HCT116 (cell line): ENCODE data around the gene C1QTNF2. TPM values are rescaled to one million over a fixed set of nuclear protein-coding genes. Genes with fewer than 3 reads are reported as not detected.

ENCODE experiments used
- ATAC-seq: fragments of 200-7000 bp; cut with Tn5 transposase; 2 replicates; pipeline ENCODE4 v1.9.1; 2020; ENCODE audit warnings: mild to moderate bottlenecking, moderate library complexity
- BruUV-seq: library from RNA; stranded (reverse); fragments of 400-500 nt; replicated peaks from 2 replicates; lab custom pipeline; 2021; lab: Mats Ljungman, UMichigan
- CTCF ChIA-PET: fragments of 300-600 bp; sonication (Branson Sonifier 250); formaldehyde crosslinking; loops from one replicate; lab custom pipeline; 2021; ENCODE audit warnings: antibody characterized with exemption; lab: Charles Lee
- POLR2A ChIA-PET: fragments of 300-600, 350-600 bp; sonication (Branson Sonifier 250); formaldehyde crosslinking; loops from one replicate; lab custom pipeline; 2021; ENCODE audit warnings: antibody characterized with exemption; lab: Charles Lee
- RAD21 ChIA-PET, 2 experiments: fragments of 300-600 bp; sonication (Branson Sonifier 250); formaldehyde crosslinking; loops; one replicate each; lab custom pipeline; 2023; ENCODE audit warnings: low total read pairs in 2 of 2; ENCODE audit not compliant: uncharacterized antibody in 2 of 2, unreplicated experiment in 2 of 2, low non-redundant PET in 1 of 2; lab: Charles Lee
- DNase-seq: peaks from one replicate; pipeline ENCODE4 v3.0.0-alpha.2; 2010; ENCODE audit warnings: low read depth, low spot score
- H2AFZ ChIP-seq: fragments of 200-600 bp; shearing (Covaris generic), sonication (generic); 2 replicates; pipeline ENCODE4 v1.6.1; 2017; ENCODE audit warnings: low read depth, mixed run types, mixed read lengths, antibody characterized with exemption, low read length; ENCODE audit not compliant: poor library complexity, severe bottlenecking
- H3K27ac ChIP-seq: 2 replicates; pipeline ENCODE4 v1.5.1; 2012; ENCODE audit warnings: low read depth, low read length
- H3K27me3 ChIP-seq: fragments of 200-600 bp; sonication (generic); 2 replicates; pipeline ENCODE4 v1.6.1; 2016; ENCODE audit warnings: mixed run types, low read length, mixed read lengths; ENCODE audit not compliant: insufficient read depth
- H3K36me3 ChIP-seq, 2 experiments: fragments of 200-500 bp in 1 of 2; fragments of 200-600 bp in 1 of 2; sonication (Bioruptor generic) in 1 of 2; sonication (generic) in 1 of 2; 2 replicates each; pipeline versions ENCODE4 v1.5.1 to v1.6.1; 2014 to 2016; ENCODE audit warnings: low read length in 2 of 2, inconsistent platforms in 1 of 2, mixed read lengths in 1 of 2, mixed run types in 1 of 2; ENCODE audit not compliant: insufficient read depth in 2 of 2, control insufficient read depth in 1 of 2
- H3K4me1 ChIP-seq, 2 experiments: fragments of 200-600 bp in 1 of 2; sonication (generic) in 1 of 2; 2 replicates each; pipeline versions ENCODE4 v1.5.1 to v1.6.1; 2012 to 2017; ENCODE audit warnings: low read length in 2 of 2, inconsistent platforms in 1 of 2, mild to moderate bottlenecking in 1 of 2, mixed read lengths in 1 of 2, mixed run types in 1 of 2, moderate library complexity in 1 of 2; ENCODE audit not compliant: insufficient read depth in 2 of 2, control insufficient read depth in 1 of 2
- H3K4me2 ChIP-seq: fragments of 200-600 bp; sonication (generic); 2 replicates; pipeline ENCODE4 v1.6.1; 2017; ENCODE audit warnings: mixed run types, low read length, mixed read lengths
- H3K4me3 ChIP-seq, 2 experiments: fragments of 200-600 bp in 1 of 2; sonication (generic) in 1 of 2; replicated peaks in 1 of 2; 2 replicates each; pipeline ENCODE4 v1.5.1; 2011 to 2016; ENCODE audit warnings: low read length in 2 of 2, control low read depth in 1 of 2, low read depth in 1 of 2, mild to moderate bottlenecking in 1 of 2, mixed read lengths in 1 of 2, mixed run types in 1 of 2
- H3K79me2 ChIP-seq: fragments of 200-600 bp; sonication (generic); 2 replicates; pipeline ENCODE4 v1.6.1; 2017; ENCODE audit warnings: mild to moderate bottlenecking, mixed run types, low read length, moderate library complexity, mixed read lengths; ENCODE audit not compliant: insufficient read depth
- H3K9ac ChIP-seq: fragments of 200-600 bp; sonication (generic); 2 replicates; pipeline ENCODE4 v1.6.1; 2016; ENCODE audit warnings: low read length, mixed read lengths
- H3K9me2 ChIP-seq: fragments of 200-600 bp; sonication (generic), shearing (Covaris generic); 2 replicates; pipeline ENCODE4 v1.6.1; 2017; ENCODE audit warnings: mixed run types, mild to moderate bottlenecking, moderate library complexity; ENCODE audit not compliant: insufficient read depth
- H3K9me3 ChIP-seq, 2 experiments: fragments of 200-500 bp in 1 of 2; fragments of 200-600 bp in 1 of 2; sonication (Bioruptor generic) in 1 of 2; sonication (generic) in 1 of 2; 2 replicates each; pipeline ENCODE4 v1.6.1; 2014 to 2017; ENCODE audit warnings: low read length in 2 of 2, mixed read lengths in 2 of 2, inconsistent platforms in 1 of 2, low read depth in 1 of 2, mild to moderate bottlenecking in 1 of 2, mixed run types in 1 of 2, moderate library complexity in 1 of 2; ENCODE audit not compliant: control insufficient read depth in 1 of 2, insufficient read depth in 1 of 2
- H4K20me1 ChIP-seq: fragments of 200-600 bp; sonication (generic), shearing (Covaris generic); 2 replicates; pipeline ENCODE4 v1.6.1; 2017; ENCODE audit warnings: mixed run types, mild to moderate bottlenecking, moderate library complexity; ENCODE audit not compliant: insufficient read depth
- CEBPB ChIP-seq: IDR thresholded peaks from 2 replicates; pipeline ENCODE4 v1.6.1; 2012; ENCODE audit warnings: low read depth
- CTCF ChIP-seq, 3 experiments: fragments of 200-600 bp in 1 of 3; sonication (generic) in 1 of 3; IDR thresholded peaks in 2 of 3; conservative IDR thresholded peaks in 1 of 3; 2 replicates each; pipeline ENCODE4 v1.5.1; 2012 to 2017; ENCODE audit warnings: low read depth in 2 of 3, low read length in 2 of 3, antibody characterized with exemption in 1 of 3, borderline replicate concordance in 1 of 3, control low read depth in 1 of 3, mild to moderate bottlenecking in 1 of 3, mixed read lengths in 1 of 3, mixed run types in 1 of 3, moderate library complexity in 1 of 3; ENCODE audit not compliant: insufficient read depth in 1 of 3
- EGR1 ChIP-seq: IDR thresholded peaks from 2 replicates; pipeline ENCODE4 v1.6.1; 2012; ENCODE audit warnings: low read depth
- EZH2 ChIP-seq: fragments of 200-600 bp; sonication (generic); IDR thresholded peaks from 2 replicates; pipeline ENCODE4 v1.6.1; 2017; ENCODE audit warnings: antibody characterized with exemption, mixed run types
- EZH2phosphoT487 ChIP-seq: fragments of 200-600 bp; IDR thresholded peaks from 2 replicates; pipeline ENCODE4 v1.6.1; 2018; ENCODE audit warnings: antibody characterized with exemption, borderline replicate concordance
- JUND ChIP-seq: IDR thresholded peaks from 2 replicates; pipeline ENCODE4 v1.6.1; 2012
- RAD21 ChIP-seq: IDR thresholded peaks from 2 replicates; pipeline ENCODE4 v1.6.1; 2012; ENCODE audit warnings: low read depth, mild to moderate bottlenecking
- TCF7L2 ChIP-seq: IDR thresholded peaks from 2 replicates; pipeline ENCODE4 v1.7.0; 2011; ENCODE audit warnings: borderline replicate concordance, inconsistent platforms; ENCODE audit not compliant: insufficient read depth, insufficient read length; ENCODE audit errors: extremely low read depth
- YY1 ChIP-seq: IDR thresholded peaks from 2 replicates; pipeline ENCODE4 v1.6.1; 2011; ENCODE audit warnings: low read length, low read depth, moderate library complexity, mild to moderate bottlenecking; ENCODE audit not compliant: insufficient replicate concordance; ENCODE audit errors: extremely low read depth
- ZNF274 ChIP-seq: fragments of 200-500 bp; sonication (Bioruptor generic); IDR thresholded peaks from 2 replicates; pipeline ENCODE4 v1.6.1; 2014; ENCODE audit warnings: mild to moderate bottlenecking, low read depth, low read length, inconsistent platforms
- intact Hi-C: fragments of 100-400 bp; cut with micrococcal nuclease; formaldehyde crosslinking; loops from 2 replicates; pipeline ENCODE4 v1.10.0; 2022
- total RNA-seq: library from RNA; stranded (reverse); gene quantifications from one replicate; pipeline ENCODE4 v1.2.1, GENCODE V29; 2021; ENCODE audit not compliant: unreplicated experiment
- TF ChIP-seq, protein P1 (sequence below): IDR thresholded peaks from 2 replicates; pipeline ENCODE4 v1.6.1; 2011; ENCODE audit warnings: mild to moderate bottlenecking, low read length, moderate library complexity; ENCODE audit not compliant: insufficient replicate concordance; ENCODE audit errors: extremely low read depth

Gene C1QTNF2
- total RNA-seq, 1 experiment from 2014 or later: 0.15 TPM

DNA sequence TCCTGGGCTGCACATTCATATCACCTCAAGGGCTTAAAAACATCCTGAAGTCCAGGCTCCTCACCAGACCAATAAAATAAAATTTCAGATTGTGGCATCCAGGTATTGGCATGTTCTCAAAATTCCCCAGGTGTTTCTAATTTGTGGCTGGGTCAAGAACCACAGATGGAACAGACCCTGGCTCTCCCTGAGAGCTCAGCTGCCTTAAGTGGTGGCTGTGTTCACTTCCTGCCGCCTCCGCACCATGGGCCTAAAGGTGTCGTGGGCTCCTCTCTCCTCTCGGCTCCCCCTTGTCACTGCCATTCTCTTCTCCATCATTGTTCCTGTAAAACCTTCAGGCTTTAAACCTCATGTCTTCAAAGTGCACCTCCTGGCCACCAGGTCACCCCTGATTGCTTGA is 40.2 kb downstream of the C1QTNF2 start:
- Histone ChIP-seq H2AFZ (no peak overlapping the region), H3K9me2 (no peaks in the 10 kb centered on the region), H3K4me3 (no peak overlapping the region), H3K9ac (no peak overlapping the region), H4K20me1 (no peaks in the 10 kb centered on the region), H3K79me2 (no peaks in the 10 kb centered on the region), H3K9me3 (no peaks in the 10 kb centered on the region), H3K27ac (no peak overlapping the region), H3K4me2 (no peak overlapping the region), H3K4me1 (no peaks in the 10 kb centered on the region), H3K36me3 (no peaks in the 10 kb centered on the region), H3K27me3 (no peaks in the 10 kb centered on the region)
- ATAC-seq (no peak), DNase-seq (no peak)
- CTCF ChIA-PET: no interaction called here
- BruUV-seq: no TSS peak
- no peak for TF ChIP-seq EZH2
- TF ChIP-seq TCF7L2: no peak
- TF ChIP-seq RAD21: no peak
- TF ChIP-seq, protein P1, sequence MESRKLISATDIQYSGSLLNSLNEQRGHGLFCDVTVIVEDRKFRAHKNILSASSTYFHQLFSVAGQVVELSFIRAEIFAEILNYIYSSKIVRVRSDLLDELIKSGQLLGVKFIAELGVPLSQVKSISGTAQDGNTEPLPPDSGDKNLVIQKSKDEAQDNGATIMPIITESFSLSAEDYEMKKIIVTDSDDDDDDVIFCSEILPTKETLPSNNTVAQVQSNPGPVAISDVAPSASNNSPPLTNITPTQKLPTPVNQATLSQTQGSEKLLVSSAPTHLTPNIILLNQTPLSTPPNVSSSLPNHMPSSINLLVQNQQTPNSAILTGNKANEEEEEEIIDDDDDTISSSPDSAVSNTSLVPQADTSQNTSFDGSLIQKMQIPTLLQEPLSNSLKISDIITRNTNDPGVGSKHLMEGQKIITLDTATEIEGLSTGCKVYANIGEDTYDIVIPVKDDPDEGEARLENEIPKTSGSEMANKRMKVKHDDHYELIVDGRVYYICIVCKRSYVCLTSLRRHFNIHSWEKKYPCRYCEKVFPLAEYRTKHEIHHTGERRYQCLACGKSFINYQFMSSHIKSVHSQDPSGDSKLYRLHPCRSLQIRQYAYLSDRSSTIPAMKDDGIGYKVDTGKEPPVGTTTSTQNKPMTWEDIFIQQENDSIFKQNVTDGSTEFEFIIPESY: no peak
- no peak for TF ChIP-seq CEBPB
- no peak for TF ChIP-seq CTCF (IDR thresholded peaks at IDR 0.05 in 2 of 3, conservative IDR thresholded peaks at IDR 0.05 in 1 of 3; ENCODE audit: borderline replicate concordance in 1 of 3, insufficient read depth in 1 of 3, low read depth in 2 of 3, low read length in 2 of 3)
- no peak for TF ChIP-seq ZNF274
- TF ChIP-seq YY1: no peak
- TF ChIP-seq EZH2phosphoT487: no peak
- no peak for TF ChIP-seq JUND
- TF ChIP-seq EGR1: no peak
- intact Hi-C loops: no loop called here
- RAD21 ChIA-PET: no interaction called here
- POLR2A ChIA-PET: no interaction called here
